ENCODE measurements around the gene TPM2.

TPM2 gene

DNA sequence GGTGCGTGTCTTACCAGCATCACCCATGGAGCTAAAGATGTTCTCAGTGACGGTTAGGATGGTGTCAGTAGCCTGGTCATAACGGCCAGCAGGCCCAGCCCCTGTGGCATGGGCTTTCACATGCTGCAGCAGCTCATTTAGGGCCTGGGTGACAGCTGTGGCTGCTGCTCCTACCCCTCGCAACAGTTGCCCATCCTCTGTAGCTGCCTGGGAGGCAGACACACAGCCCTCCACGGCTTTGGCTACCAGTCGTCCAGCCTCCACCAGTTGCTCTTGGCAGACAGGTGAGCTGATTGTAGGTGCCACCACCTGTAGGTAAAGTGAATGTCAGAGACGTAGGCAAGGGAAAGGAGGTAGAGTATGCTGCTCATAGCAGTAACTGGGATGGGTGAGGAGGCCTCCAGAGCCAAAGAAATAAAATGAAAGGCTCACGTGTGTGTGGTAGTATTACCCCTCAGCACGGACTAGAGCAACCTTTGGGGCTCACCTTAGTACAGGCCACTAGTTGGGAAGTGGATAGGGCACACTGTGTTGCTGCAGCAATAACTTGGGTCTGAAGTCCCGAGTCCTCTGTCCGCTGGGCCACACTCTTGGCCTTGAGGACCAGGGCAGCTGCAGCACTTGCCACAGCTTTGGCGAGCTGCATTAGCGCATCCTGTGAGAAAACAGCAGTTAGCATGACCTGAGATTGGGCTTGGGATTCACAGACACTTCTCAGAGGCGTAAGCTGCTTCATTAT lies 27.6 kb upstream of the TPM2 start:
- DNase-seq (ENCODE audit: low read depth, low spot score) = no peak
- CTCF ChIA-PET = interaction anchor here (1.7 to 34.3 kb wide), 3 partner anchors 1 to 59 kb away, joined by 5 to 816 read pairs (median 816); partner anchors contain the start of genes CCDC107, CREB3, RMRP and TLN1
- POLR2A ChIA-PET = interaction anchor here (1.1 to 4.7 kb wide), 3 partner anchors 10 to 14 kb away, joined by 4 to 36 read pairs (median 4); no protein-coding TSS in a partner anchor
- TF ChIP-seq, protein P1, sequence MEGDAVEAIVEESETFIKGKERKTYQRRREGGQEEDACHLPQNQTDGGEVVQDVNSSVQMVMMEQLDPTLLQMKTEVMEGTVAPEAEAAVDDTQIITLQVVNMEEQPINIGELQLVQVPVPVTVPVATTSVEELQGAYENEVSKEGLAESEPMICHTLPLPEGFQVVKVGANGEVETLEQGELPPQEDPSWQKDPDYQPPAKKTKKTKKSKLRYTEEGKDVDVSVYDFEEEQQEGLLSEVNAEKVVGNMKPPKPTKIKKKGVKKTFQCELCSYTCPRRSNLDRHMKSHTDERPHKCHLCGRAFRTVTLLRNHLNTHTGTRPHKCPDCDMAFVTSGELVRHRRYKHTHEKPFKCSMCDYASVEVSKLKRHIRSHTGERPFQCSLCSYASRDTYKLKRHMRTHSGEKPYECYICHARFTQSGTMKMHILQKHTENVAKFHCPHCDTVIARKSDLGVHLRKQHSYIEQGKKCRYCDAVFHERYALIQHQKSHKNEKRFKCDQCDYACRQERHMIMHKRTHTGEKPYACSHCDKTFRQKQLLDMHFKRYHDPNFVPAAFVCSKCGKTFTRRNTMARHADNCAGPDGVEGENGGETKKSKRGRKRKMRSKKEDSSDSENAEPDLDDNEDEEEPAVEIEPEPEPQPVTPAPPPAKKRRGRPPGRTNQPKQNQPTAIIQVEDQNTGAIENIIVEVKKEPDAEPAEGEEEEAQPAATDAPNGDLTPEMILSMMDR (IDR thresholded peaks at IDR 0.05; ENCODE audit: insufficient read depth, low read length, missing control alignments) = no peak
- no peak overlapping the region for H3K4me3 ChIP-seq (ENCODE audit: low read depth, low read length)

DNA sequence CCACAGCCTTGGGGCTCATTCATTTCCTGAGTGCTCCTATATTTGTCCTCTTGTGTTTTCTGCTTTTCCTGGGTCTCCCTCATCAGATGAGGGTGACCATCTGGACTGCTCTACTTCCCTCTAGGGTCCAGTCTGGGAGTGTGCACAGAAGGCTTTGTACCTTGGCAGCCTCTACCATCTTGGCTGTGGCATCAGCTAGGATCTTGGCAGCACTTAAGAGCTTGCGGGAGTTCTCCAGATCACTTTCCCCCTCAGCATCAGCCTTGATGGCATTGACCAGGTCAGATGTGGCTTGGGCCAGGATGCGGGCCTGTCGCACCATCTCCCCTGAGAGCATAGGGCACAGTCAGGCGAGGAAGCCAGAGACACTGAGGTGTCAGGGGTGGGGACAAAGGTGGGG lies 26.5 kb upstream of the TPM2 start:
- ChIA-PET CTCF (interaction anchor here (1.7 to 34.3 kb wide), 3 partner anchors 2 to 58 kb away, joined by 5 to 816 read pairs (median 816); partner anchors contain the start of genes CCDC107, CREB3, RMRP and TLN1), POLR2A (interaction anchor here (0.6 to 4.7 kb wide), 3 partner anchors 9 to 28 kb away, joined by 3 to 36 read pairs (median 3); no protein-coding TSS in a partner anchor)
- DNase-seq (ENCODE audit: low read depth, low spot score) = no peak
- H3K4me3 ChIP-seq (ENCODE audit: low read depth, low read length) = no peak overlapping the region
- TF ChIP-seq, protein P1 (IDR thresholded peaks at IDR 0.05; ENCODE audit: insufficient read depth, low read length, missing control alignments) = no peak

DNA sequence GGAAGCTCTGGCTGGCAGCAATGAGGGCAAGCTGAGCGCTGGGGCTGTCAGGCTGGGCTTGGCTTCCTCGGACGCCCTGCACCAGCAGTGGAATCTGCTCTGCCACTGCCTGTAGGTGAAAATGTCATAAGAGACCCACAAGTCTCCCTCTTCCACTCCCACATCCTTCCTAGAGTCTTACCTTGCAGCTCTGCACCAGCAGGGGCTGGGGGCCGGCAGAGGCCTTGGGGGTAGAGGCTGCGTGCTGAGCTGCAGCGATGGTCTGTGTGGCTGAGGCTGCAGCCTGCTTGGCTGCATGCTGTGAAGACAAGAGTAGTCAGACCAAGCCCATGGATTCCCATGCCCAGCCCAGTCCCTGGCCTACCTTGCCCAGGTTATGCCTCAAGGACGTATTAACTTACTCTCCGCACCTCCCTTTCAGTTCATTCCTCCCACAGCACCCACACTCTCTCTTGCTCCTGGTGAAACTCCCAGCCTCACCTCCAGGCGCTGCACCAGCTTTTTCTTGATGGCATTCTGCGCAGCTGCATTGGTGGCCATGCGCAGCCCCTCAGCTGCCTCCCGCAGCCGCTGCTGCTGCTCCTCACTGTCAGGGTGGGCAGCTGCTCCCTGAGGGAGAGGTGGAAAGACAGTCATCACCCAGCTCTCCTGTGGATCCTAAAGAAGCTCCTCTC lies 25.0 kb upstream of the TPM2 start:
- no peak overlapping the region for H3K4me3 ChIP-seq (ENCODE audit: low read depth, low read length)
- TF ChIP-seq, protein P1 (IDR thresholded peaks at IDR 0.05; ENCODE audit: insufficient read depth, low read length, missing control alignments) = no peak
- CTCF ChIA-PET = interaction anchor here (1.5 to 34.3 kb wide), 3 partner anchors 3 to 57 kb away, joined by 5 to 816 read pairs (median 816); partner anchors contain the start of genes CCDC107, CREB3, RMRP and TLN1
- POLR2A ChIA-PET = interaction anchor here (0.8 to 4.7 kb wide), 5 partner anchors 10 to 24 kb away, joined by 3 to 36 read pairs (median 4); no protein-coding TSS in a partner anchor
- DNase-seq (ENCODE audit: low read depth, low spot score) = no peak

DNA sequence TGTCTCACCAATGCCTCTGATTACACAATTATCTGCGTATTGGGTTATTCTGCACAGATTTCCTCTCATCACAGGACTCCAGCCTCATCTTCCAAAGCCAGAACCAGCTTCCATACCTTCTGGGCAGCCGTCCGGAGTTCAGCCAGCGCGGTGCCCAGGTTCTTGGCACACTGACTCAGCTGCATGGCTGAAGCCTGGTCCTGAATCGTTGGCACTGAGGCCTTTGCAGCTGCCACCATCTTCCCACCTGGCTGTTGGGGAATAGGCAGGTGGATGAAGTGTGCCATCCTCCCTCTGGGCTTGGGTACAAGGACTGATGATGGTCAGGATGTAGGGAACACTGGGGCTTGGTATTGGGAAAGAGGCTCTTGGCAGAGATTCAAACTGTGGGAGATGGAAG lies 24.4 kb upstream of the TPM2 start:
- POLR2A ChIA-PET = interaction anchor here (0.8 to 4.7 kb wide), 4 partner anchors 9 to 23 kb away, joined by 3 to 36 read pairs (median 6); no protein-coding TSS in a partner anchor
- DNase-seq (ENCODE audit: low read depth, low spot score) = no peak
- no peak overlapping the region for H3K4me3 ChIP-seq (ENCODE audit: low read depth, low read length)
- TF ChIP-seq, protein P1 (IDR thresholded peaks at IDR 0.05; ENCODE audit: insufficient read depth, low read length, missing control alignments) = no peak
- CTCF ChIA-PET = interaction anchor here (1.5 to 34.3 kb wide), 3 partner anchors 4 to 56 kb away, joined by 5 to 816 read pairs (median 816); partner anchors contain the start of genes CCDC107, CREB3, RMRP and TLN1

DNA sequence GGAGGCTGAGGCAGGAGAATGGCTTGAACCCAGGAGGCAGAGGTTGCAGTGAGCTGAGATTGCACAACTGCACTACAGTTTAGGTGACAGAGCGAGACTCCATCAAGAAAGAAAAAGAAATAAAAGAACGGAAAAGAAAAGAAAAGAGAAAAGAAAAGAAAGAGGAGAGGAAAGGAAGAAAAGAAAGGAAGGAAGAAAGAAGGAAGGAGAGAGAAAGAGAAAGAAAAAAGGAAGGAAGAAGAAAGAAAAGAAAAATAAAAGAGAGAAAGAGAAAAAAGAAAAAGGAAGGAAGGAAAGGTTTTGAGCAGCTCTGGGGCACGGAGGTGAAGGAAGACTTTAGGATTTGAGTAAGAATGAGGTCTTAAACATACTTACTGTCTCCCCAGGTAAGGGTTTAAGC lies 23.9 kb upstream of the TPM2 start:
- TF ChIP-seq, protein P1 (IDR thresholded peaks at IDR 0.05; ENCODE audit: insufficient read depth, low read length, missing control alignments) = no peak
- POLR2A ChIA-PET = interaction anchor here (0.5 to 1.9 kb wide), 5 partner anchors 9 to 35 kb away, joined by 3 to 12 read pairs (median 4); no protein-coding TSS in a partner anchor
- no peak overlapping the region for H3K4me3 ChIP-seq (ENCODE audit: low read depth, low read length)
- no peak for DNase-seq (ENCODE audit: low read depth, low spot score)
- CTCF ChIA-PET = interaction anchor here (1.5 to 34.3 kb wide), 3 partner anchors 4 to 56 kb away, joined by 5 to 816 read pairs (median 816); partner anchors contain the start of genes CCDC107, CREB3, RMRP and TLN1
